ENCODE measurements around the gene TBC1D10A. TPM values are rescaled to one million over a fixed set of nuclear protein-coding genes. Genes with fewer than 3 reads are reported as not detected.

Gene TBC1D10A
- polyA plus RNA-seq, 3 donors: 10.7 to 13.2 (median 11.8) TPM

DNA sequence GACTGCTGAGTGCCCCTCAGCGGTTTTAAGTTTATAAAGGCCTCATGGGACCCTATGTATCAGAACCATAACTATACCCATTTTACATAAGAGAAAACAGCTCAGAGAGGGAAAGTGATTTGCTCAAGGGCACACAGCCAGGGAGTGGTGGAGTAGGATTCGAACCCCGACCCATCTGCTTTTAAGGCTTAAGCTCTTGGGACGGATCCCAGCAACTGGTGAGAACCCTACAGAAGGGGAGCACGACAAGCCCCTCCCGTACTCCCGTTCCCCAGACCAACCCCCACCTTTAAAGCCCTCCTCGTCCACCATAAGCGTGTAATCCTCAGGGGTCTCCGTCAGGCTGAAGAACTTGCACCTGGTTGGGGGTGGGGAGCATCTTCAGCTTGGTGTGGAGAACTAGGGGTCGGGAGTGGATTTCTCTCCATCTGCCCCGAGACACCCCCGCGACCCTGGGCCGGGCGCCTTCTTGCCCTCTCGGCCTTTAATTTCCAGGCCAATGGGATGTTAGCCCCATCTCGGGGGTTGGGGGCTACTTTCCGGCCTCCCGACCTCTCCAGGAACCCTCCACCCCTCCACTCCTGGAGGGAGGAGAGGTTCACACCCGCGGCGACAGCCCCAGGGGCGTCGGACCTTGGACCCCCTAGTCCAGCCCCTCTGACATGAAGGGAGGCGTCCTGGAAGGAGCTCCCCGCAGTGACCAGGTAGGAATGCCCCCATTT is 38.2 kb downstream of the TBC1D10A start:
- no peak for DNase-seq (ENCODE audit: low read depth in 3 of 3, low spot score in 2 of 3)

DNA sequence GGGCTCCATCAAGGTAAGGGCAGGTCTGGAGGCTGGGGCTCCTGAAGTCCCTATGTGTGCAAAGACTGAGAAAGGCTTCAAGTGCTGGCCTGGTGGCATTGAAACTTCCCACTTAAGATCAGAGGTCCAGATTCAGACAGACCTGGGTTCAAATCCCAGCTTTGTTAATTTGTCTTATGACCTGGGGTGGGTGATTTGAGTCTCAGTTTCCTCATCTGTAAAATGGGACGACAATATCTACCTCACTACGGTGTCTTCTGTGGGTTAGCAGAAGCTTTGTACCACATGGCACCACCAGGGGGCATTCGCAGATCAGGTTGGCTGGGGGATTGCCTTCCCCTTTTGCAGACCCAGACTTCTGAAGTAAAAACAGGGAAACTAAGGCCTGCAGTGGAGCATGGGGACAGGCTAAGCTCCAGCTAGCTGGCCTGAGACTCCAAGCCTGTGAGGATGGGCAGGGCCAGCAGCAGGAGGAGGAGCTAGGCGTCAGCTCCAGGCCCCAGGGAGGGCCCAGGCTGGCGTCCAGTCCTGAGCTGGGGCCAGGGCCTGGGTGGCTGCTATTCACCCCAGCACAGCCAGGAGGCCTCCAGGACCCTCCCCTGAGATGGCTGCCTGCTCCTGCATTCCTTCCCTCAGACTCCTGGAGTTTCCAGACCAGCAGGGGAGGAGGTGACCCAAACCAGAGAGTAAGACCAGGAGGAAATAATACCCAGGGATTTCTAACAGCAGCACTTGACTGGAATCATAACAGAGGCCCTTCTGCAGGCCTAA is 38.9 kb downstream of the TBC1D10A start:
- peak in 2 of 3 donors; percentile 48 to 65 for DNase-seq (ENCODE audit: low read depth in 3 of 3, low spot score in 2 of 3)

DNA sequence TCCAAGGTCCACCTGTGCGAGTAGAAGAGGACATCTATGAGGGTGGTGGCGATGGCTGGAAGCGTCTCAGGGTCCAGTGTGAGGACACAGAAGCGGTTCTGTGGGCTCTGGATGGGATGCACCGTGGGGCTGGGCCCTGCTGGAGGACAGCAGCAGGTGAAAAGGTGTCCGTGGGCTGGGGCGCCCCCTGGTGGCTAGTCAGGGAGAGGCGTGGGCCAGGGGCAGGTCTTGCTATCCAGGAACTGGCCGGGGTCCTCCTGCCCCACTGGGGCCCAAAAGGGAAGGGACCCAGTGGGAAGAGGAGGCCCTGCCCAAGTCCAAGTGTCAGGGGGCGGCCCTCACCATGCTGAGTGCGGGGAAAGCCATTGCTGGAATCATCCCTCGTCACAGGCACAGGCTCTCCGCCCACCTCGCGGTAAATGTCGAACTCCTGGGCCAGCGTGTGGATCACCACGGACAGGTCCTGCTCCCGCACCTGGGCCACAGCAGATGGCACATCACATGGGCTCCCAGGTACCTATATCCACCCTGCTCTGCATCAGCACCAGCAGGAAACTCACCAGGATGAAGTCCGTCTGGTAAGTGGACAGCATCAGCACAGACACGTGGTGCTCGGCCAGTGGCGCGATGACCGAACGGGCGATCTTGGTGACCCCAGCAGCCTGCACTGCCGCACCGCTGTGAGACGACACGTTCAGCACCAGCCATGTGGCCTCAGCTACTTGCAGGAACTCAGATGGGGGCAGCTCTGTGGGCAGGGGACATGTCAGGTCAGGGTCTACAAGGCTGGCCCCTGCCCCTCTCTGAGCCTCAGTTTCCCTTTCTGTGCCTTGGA is 39.7 kb downstream of the TBC1D10A start:
- no peak for DNase-seq (ENCODE audit: low read depth in 3 of 3, low spot score in 2 of 3)

DNA sequence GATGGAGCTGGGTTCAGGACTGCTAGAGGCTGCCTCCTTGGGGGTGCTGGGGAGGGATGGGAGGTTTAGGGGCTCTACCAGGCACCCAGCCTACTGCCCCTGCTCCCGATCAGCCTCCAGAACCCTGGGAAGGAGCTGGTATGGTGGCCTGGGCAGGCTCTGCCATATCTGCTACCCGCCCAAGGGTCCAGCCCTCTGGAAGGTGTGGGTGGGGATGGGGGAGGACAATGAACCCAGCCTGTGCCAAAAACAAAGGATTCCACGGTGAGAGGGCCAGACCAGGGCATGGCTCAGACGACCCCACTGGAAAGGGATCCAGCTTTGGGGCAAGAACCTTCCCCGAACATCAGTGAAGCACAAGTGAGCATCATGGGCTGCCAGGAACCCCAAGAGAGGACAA is 40.4 kb downstream of the TBC1D10A start:
- DNase-seq (ENCODE audit: low read depth in 3 of 3, low spot score in 2 of 3): no peak

DNA sequence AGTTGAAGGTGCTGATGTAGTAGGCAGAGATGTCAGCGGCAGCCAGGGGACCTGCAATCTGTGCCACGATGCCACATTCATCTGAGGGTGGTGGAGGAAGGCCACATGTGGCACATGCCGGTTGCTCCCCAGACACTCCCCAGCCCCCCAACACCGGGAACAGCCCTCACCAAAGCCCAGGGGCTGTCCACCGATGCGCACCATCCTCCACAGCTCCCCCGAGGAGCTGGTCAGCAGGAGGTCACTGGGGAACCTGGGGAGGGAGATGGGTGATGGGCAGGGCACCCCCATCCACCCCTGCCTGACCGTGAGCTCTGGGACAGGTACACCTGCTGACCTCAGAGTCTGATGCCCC is 40.9 kb downstream of the TBC1D10A start:
- DNase-seq (ENCODE audit: low read depth in 3 of 3, low spot score in 2 of 3): no peak

DNA sequence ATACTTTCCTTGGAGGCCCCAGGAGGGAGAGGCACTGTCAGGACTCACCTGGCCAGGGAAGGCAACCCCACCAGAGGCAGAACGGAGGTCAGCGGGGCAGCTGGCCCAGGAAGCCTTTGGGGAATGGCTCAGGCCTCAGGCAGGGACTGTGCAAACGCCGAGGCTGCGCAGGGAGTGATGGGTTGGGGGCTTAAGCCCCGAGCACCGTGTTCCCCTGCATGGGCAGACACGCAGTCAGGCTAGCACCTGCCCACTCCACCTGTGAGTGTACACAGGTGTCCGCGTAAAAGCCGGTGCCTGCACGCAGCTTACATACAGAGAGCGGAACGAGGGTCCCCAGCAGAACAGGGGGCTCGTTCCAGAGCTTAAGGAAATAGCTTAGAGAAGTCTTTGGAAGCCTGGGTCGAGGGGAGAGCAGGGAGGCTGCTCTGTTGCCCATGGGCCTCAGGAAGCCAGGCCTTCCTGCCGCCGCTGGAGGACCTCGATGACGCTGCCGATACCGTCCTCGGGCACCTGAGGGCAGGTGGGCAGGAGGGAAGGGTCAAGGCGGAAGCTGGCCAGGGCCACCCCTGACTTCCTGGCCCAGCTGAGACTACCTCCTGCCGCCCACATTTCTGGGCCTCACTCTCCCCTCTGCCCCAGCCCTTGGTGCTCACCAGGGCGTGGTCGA is 41.4 kb downstream of the TBC1D10A start:
- no peak for DNase-seq (ENCODE audit: low read depth in 3 of 3, low spot score in 2 of 3)

DNA sequence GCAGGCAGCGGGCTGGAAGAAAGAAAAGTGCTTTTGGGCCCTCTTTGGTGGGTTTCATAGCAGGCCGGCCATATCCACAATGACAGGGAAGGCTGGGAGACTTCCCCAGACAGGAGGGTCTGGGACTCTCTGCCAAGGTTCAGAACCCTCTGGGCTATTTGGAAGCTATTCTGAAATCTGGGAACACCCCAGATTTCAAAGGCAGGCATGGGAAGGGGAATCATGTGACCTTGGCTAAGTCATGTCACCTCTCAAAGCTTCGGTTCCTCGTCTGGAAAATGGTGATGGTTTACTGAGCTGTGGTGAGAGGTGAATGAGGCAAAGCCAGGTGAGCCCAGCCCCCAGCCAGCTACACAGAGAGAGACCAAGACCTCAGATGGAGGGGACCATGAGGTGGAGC is 42.1 kb downstream of the TBC1D10A start:
- DNase-seq (ENCODE audit: low read depth in 3 of 3, low spot score in 2 of 3): no peak

DNA sequence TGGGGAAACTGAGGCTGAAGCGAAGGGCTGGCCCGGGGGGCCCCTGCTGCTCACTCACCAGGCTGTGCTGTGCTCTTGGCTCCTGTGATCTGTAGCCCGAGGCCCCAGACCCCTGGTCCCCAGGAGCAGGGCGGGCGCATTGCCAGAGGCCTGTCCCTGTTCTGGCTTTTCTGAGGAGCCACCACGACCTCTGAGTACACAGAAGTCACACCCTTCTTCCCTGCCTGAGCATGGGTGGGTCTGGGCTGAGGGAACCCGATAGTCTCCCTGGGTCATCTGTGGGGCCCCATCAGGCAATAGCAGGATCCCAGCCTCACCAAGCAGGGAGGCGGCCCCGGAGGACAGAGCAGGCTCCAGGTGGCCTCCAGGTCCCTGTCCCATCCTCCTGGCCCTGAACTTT is 42.6 kb downstream of the TBC1D10A start:
- no peak for DNase-seq (ENCODE audit: low read depth in 3 of 3, low spot score in 2 of 3)

DNA sequence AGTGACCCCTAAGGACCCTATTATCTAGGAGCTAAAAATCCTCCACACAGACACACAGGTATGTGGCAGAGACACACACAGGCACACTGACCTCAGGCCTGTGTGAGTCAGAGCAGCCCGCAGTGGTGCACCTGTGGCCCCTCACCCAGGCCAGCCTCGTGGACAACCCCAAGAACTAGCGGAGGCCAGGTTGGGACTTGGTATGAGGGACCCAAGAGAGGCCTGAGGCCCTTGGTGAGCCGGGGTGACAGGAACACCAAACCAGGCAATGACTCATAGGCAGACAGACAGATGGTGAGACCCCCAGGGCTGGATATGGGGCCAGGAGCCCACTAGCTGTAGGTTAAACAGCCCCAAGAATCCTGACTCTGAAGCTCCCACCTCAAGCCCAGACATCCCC is 43.4 kb downstream of the TBC1D10A start:
- no peak for DNase-seq (ENCODE audit: low read depth in 3 of 3, low spot score in 2 of 3)

DNA sequence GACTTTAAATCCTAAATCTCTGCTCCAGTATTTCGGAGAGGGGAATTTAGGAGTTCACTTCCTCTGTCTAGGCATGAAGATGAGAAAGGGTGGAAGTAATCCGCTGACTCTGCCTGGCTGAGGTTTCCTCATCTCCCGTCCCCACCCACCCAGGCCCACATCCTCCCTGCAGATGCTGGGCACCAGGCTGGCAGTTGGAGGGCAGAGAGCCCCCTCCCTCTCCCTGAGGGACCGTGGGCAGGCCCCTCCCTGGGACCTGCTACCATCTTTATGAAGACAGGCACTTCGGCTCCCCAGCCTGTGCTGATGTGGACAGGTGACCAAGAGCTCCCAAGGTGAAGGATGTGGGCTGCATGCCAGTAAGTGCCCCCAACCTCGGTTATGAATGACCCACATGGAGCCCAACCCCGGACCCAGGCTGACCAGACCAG is 44.1 kb downstream of the TBC1D10A start:
- DNase-seq (ENCODE audit: low read depth in 3 of 3, low spot score in 2 of 3): no peak

DNA sequence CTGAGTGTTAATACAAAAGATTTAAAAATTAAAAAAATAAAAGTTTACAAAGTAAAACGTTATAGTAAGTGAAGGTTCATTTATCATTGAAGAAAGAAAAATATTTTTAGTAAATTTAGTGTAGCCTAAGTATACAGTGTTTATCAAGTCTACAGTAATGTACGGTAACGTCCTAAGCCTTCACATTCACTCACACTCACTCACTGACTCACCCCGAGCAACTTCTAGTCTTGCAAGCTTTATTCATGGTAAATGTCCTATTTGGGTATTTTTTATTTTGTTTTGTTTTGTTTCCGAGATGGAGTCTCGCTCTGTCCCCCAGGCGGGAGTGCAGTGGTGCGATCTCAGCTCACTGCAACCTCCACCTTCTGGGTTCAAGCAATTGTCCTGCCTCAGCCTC is 46.2 kb downstream of the TBC1D10A start:
- no peak for DNase-seq (ENCODE audit: low read depth in 3 of 3, low spot score in 2 of 3)

DNA sequence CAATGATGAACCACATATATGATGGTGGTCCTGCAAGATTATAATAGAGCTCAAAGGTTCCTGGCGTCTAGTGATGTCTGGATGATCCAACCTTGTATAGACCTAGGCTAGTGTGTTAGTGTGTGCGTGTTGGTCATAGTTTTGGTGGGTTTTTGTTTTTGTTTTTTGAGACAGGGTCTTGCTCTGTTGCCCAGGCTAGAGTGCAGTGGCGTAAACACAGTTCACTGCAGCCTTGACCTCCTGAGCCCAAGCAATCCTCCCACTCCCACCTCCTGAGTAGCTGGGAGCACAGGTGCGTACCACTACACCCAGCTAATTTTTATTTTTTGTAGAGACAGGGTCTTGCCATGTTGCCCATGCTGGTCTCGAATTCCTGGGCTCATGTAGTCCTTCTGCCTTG is 46.8 kb downstream of the TBC1D10A start:
- no peak for DNase-seq (ENCODE audit: low read depth in 3 of 3, low spot score in 2 of 3)

DNA sequence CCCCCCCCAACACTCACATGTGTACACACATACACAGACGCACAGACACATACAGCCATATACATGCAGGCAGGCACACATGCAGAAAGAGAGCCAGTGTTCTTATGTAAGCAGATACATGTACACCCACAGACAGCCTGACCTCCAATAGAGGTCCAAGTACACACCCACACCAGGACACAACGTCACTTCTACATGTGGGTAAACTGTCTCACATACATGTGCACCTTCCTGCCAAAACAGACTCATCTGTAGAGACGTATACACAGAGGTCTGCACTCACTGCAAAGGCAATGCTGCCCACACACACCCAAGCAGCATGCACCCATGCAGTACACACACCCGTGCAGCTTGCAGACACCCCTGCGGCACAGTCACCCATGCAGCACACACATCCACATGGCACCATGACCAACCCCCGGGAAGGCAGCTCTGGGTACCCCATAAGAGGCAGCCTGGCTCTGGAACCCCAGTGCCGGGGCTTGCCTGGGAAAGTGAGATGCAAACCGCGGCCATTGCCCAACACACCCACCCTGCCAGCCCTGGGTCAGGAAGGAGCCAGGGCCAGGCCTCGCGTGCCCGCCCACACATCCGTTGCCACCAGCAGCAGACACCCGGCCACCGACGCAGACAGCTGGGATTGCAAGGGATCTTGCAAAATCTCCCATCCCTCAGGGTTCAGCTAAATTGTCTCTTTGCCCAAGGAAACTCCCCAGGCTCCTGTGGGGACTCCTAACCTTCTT is 47.5 kb downstream of the TBC1D10A start:
- DNase-seq (ENCODE audit: low read depth in 3 of 3, low spot score in 2 of 3): no peak

DNA sequence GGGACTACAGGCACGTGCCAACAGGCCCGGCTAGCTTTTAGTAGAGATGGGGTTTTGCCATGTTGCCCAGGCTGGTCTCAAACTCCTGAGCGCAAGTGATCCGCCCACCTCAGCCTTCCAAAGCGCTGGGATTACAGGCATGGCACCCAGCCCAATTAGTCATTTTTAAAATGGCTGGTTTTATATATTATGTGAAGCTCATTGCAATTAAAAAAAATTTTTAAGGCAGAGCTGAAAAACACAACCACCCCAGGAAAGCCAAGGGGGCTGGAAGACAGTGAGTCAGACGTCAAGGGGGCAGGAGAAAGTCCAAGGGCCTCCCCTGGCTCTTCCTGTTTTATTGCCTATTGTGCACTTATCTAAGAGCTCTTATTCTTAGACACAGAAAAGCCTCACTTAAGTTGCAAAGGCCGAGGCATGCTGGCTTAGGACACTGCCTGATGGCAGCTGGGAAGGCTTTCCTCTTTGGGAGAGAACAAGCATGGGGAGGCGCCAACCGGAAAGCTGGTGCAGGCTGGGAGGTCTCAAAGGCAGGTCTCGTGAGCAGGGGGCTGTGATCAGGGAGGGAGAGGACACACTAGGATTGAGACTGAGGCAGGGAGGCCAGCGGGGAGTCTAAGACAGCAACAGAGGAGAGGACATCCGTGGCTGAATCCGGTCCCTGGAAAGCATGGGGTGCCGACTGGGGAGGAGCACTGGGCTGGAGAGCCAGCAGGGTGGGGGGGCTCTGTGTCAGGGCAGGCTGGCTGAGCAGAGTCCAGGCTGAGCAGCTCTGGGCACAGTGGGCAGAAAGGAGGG is 49.0 kb downstream of the TBC1D10A start:
- DNase-seq (ENCODE audit: low read depth in 3 of 3, low spot score in 2 of 3): no peak

DNA sequence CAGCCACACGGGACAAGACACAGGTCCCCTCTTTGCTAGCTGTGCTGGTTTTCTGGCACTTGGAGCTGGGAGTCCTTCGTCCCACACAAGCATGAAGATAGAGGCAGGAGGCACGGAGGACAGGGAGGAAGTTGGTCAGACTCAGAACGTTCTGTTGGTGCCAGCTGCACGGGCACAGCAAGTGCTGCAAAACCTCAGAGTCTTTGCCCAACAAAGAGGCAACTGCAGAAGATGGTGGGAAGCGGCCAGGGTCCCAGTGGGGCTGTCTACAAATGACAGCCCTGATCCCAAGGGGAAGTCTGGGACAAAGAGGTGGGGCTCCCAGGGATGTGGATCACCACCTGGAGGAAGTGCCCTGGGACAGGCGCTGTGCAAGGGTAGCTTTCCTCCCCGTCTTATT is 50.7 kb downstream of the TBC1D10A start:
- no peak for DNase-seq (ENCODE audit: low read depth in 3 of 3, low spot score in 2 of 3)

DNA sequence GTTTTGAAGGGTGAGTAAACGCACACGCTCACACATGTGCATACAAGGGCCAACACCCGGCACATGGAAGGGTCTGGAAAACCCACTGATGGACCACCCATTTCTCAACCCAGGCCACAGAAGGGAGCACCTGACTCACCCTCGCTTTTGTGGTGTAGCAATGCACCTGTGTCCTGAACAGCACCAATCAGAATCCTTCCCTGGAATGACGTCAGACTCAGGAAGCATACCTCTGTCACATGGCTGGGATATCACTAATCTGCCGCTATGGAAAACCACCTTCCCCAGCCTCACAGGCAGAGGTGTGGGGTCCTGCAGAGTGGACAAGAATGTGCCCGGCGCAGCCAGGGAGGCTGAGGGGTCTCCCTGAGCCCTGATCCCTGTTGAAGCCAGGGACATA is 51.1 kb downstream of the TBC1D10A start:
- DNase-seq (ENCODE audit: low read depth in 3 of 3, low spot score in 2 of 3): no peak

DNA sequence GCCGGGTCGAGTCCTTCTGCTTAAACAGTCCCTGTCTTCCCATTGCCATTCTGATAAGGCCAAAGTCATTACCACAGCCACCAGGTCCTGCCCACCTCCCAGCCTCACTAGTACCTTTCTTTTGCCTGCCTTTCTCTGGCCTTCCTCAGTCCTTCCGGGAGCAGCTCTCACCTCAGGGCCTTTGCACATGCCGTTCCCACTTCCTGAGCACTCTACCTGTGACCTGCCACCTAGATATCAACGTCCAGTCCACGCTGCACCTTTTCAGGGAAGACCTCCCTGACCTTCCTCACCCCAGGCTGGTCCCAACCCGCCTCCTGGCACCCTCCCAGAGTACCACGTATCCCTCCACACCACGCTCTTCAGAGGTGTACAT is 52.3 kb downstream of the TBC1D10A start:
- DNase-seq (ENCODE audit: low read depth in 3 of 3, low spot score in 2 of 3): no peak

DNA sequence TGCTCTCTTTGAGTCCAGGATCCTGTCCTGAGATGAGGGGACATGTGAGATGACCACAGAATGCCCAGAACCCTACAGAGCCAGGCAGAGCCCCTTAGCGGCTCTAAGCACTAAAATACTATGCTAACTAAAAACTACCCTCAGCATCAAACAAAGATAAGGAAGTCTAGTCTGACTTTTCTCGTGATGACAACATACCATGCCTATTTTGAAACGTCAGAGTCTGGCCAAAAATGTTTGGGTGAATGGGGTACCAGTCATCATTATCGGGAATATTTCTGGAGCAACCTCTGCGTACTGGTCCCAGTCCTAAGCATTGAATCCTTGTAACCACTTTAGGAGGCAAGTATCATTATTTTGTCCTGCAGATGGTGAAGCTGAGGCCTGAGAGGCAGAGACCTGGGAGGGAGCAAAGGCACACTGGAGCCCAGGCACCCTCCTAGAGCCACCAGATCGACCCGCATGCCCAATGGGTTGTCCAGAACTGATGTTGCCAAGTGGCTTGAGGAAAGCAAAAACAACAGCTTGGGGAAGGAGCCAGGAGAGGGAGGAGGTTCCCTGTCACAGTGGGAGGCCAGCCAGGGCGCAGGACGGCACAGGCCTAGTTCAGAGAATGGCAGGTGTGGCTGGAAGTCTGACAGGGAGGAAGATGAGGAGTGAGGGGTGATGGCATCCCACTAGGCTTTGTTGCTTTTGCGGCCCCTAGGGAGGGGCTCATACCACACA is 52.9 kb downstream of the TBC1D10A start:
- DNase-seq (ENCODE audit: low read depth in 3 of 3, low spot score in 2 of 3): no peak

Data from right renal cortex interstitium (tissue), 3 donors.